Lower leg skin (tissue), 3 donors: ENCODE results near the gene MEIS2.

Experiments
- CTCF ChIP-seq, 3 donors: fragments of 450-650 bp; IDR thresholded peaks; one replicate each; pipeline ENCODE4 v1.5.1; 2016; ENCODE audit warnings: antibody characterized with exemption in 3 of 3, mild to moderate bottlenecking in 3 of 3, moderate library complexity in 2 of 3
- POLR2A ChIP-seq, 2 donors: fragments of 450-650 bp; IDR thresholded peaks; one replicate each; pipeline ENCODE4 v1.6.1; 2016 to 2017; ENCODE audit warnings: antibody characterized with exemption in 2 of 2, mild to moderate bottlenecking in 1 of 2, moderate library complexity in 1 of 2

GRCh38 chr15:36941798-36942197 lies 158.6 kb downstream of the MEIS2 start:
- TF ChIP-seq CTCF (IDR thresholded peaks at IDR 0.05) (no peak), POLR2A (IDR thresholded peaks at IDR 0.05) (no peak)
